ENCODE data around the gene PAQR9.

PAQR9 gene

DNA sequence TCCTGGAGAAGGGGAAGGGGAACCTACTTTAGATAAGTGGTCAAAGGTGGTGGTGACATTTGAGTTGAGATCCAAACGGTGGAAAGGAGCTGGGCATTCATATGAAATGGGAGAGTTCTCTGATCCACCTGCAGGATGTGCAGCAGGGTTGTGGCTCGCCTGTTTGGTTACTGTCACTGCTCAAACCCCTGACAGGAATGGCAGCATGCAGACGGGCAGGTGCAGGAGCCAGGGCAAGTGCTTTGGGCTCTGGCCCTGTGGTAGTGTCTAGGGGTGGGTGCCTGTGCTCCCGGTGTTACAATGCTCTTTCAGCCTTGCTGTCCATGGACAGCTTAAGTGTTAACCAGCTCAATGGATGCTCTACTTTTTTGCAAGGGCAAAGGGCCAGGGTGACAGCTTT is 18.5 kb downstream of the PAQR9 start:
- Histone ChIP-seq H3K4me3 (ENCODE audit: low read depth in 1 of 2, low read length in 2 of 2) (no peak overlapping the region), H3K27me3 (ENCODE audit: insufficient read depth, low read length, poor library complexity) (peaks cover 6% of the 10 kb centered on the region), H3K27ac (ENCODE audit: low read length) (no peak overlapping the region), H3K36me3 (ENCODE audit: insufficient read depth, low read length) (no peaks in the 10 kb centered on the region), H2AFZ (ENCODE audit: low read depth, low read length) (no peak overlapping the region), H3K79me2 (ENCODE audit: insufficient read depth, low read length) (no peaks in the 10 kb centered on the region), H3K4me1 (ENCODE audit: insufficient read depth, low read length) (no peaks in the 10 kb centered on the region), H3K9me3 (ENCODE audit: insufficient read depth, low read length, severe bottlenecking) (no peaks in the 10 kb centered on the region), H3K4me2 (ENCODE audit: insufficient read depth, low read length) (no peak overlapping the region), H4K20me1 (ENCODE audit: insufficient read depth, low read length) (no peaks in the 10 kb centered on the region), H3K9ac (ENCODE audit: low read depth, low read length) (no peak overlapping the region)
- DNase-seq (no peak), ATAC-seq (ENCODE audit: insufficient read depth, low read depth) (no peak)
- TF ChIP-seq, protein P1, sequence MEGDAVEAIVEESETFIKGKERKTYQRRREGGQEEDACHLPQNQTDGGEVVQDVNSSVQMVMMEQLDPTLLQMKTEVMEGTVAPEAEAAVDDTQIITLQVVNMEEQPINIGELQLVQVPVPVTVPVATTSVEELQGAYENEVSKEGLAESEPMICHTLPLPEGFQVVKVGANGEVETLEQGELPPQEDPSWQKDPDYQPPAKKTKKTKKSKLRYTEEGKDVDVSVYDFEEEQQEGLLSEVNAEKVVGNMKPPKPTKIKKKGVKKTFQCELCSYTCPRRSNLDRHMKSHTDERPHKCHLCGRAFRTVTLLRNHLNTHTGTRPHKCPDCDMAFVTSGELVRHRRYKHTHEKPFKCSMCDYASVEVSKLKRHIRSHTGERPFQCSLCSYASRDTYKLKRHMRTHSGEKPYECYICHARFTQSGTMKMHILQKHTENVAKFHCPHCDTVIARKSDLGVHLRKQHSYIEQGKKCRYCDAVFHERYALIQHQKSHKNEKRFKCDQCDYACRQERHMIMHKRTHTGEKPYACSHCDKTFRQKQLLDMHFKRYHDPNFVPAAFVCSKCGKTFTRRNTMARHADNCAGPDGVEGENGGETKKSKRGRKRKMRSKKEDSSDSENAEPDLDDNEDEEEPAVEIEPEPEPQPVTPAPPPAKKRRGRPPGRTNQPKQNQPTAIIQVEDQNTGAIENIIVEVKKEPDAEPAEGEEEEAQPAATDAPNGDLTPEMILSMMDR (IDR thresholded peaks at IDR 0.05; ENCODE audit: borderline replicate concordance, extremely low read depth, low read length, poor library complexity, severe bottlenecking) = no peak
- TF ChIP-seq EZH2 (IDR thresholded peaks at IDR 0.05; ENCODE audit: borderline replicate concordance, low read depth, low read length, severe bottlenecking) = no peak

DNA sequence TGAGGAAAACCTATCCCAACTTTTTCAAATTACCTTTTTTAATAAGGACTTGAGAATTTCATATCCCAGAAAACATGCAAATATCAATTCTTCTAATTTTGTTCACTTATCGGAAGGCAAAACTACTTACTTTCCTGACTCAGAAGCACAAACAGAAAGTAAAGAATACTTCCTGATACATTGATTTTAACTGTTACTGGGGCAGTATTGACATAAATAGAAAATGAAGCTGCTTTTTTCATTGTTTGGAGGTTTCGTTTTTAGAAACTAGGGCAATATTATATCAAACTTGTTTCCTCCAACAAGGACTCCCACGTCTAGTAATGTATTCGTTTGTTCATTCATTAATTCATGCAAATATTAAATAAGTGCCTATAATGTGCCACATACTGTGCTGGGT is 19.1 kb downstream of the PAQR9 start:
- no peak overlapping the region for H3K4me2 ChIP-seq (ENCODE audit: insufficient read depth, low read length)
- TF ChIP-seq EZH2 (IDR thresholded peaks at IDR 0.05; ENCODE audit: borderline replicate concordance, low read depth, low read length, severe bottlenecking) = no peak
- TF ChIP-seq, protein P1 (IDR thresholded peaks at IDR 0.05; ENCODE audit: borderline replicate concordance, extremely low read depth, low read length, poor library complexity, severe bottlenecking) = no peak

DNA sequence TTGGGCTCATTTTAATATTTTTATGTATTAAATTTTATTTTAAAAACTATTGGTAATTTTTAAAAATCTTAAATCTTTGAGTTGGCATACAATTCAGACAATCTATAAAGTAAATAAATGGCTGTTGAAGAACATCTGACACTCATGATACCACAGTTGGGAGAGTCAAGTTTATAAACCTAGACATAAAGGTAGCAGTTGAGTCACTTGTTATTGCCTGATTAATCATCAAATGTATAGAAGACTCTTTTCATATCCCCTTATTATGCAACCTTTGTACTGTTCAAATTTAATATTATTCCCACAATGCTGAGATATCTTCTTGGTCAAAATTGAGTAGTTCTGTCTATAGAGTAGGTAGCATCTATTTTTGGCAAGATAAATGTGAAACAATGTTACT is 19.6 kb downstream of the PAQR9 start:
- Histone ChIP-seq H2AFZ (ENCODE audit: low read depth, low read length) (no peak overlapping the region), H3K36me3 (ENCODE audit: insufficient read depth, low read length) (no peaks in the 10 kb centered on the region), H3K27ac (ENCODE audit: low read length) (no peak overlapping the region), H3K4me2 (ENCODE audit: insufficient read depth, low read length) (no peak overlapping the region), H3K4me3 (ENCODE audit: low read depth in 1 of 2, low read length in 2 of 2) (no peak overlapping the region), H3K9ac (ENCODE audit: low read depth, low read length) (no peak overlapping the region), H3K79me2 (ENCODE audit: insufficient read depth, low read length) (no peaks in the 10 kb centered on the region), H3K27me3 (ENCODE audit: insufficient read depth, low read length, poor library complexity) (peaks cover 6% of the 10 kb centered on the region), H3K9me3 (ENCODE audit: insufficient read depth, low read length, severe bottlenecking) (no peaks in the 10 kb centered on the region), H3K4me1 (ENCODE audit: insufficient read depth, low read length) (no peaks in the 10 kb centered on the region), H4K20me1 (ENCODE audit: insufficient read depth, low read length) (no peaks in the 10 kb centered on the region)
- ATAC-seq (ENCODE audit: insufficient read depth, low read depth) (no peak), DNase-seq (no peak)
- no peak for TF ChIP-seq EZH2 (IDR thresholded peaks at IDR 0.05; ENCODE audit: borderline replicate concordance, low read depth, low read length, severe bottlenecking)
- TF ChIP-seq, protein P1 (IDR thresholded peaks at IDR 0.05; ENCODE audit: borderline replicate concordance, extremely low read depth, low read length, poor library complexity, severe bottlenecking) = no peak

More for the DNA sequence above, 19.1 kb downstream of the PAQR9 start:
- H3K79me2 ChIP-seq (ENCODE audit: insufficient read depth, low read length) = no peaks in the 10 kb centered on the region
- no peak overlapping the region for H3K9ac ChIP-seq (ENCODE audit: low read depth, low read length)
- ATAC-seq (ENCODE audit: insufficient read depth, low read depth) = no peak
- H3K9me3 ChIP-seq (ENCODE audit: insufficient read depth, low read length, severe bottlenecking) = no peaks in the 10 kb centered on the region
- H4K20me1 ChIP-seq (ENCODE audit: insufficient read depth, low read length) = no peaks in the 10 kb centered on the region
- H3K36me3 ChIP-seq (ENCODE audit: insufficient read depth, low read length) = no peaks in the 10 kb centered on the region
- no peaks in the 10 kb centered on the region for H3K4me1 ChIP-seq (ENCODE audit: insufficient read depth, low read length)
- peaks cover 6% of the 10 kb centered on the region for H3K27me3 ChIP-seq (ENCODE audit: insufficient read depth, low read length, poor library complexity)
- no peak for DNase-seq
- no peak overlapping the region for H3K27ac ChIP-seq (ENCODE audit: low read length)
- H2AFZ ChIP-seq (ENCODE audit: low read depth, low read length) = no peak overlapping the region
- no peak overlapping the region for H3K4me3 ChIP-seq (ENCODE audit: low read depth in 1 of 2, low read length in 2 of 2)

DNA sequence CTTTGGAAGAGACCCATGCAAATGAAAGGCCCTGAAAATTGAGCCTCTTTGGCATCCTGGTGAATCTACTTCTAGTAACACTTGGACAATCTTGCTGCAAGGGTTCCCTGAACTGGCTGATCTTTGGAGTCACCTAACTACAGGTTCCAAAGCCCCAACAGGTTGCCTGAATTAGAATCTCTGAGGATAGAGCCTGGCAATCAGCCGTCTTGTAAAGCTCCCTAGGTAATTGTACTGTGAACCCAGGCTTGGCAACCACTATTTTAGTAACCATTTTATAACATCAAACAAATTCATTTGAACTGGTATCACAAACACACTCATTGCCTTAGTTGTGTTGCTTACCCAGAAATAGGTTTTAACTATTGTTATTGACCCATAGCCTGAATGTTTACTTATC is 20.1 kb downstream of the PAQR9 start:
- no peak overlapping the region for H3K27ac ChIP-seq (ENCODE audit: low read length)
- TF ChIP-seq, protein P1 (IDR thresholded peaks at IDR 0.05; ENCODE audit: borderline replicate concordance, extremely low read depth, low read length, poor library complexity, severe bottlenecking) = no peak
- TF ChIP-seq EZH2 (IDR thresholded peaks at IDR 0.05; ENCODE audit: borderline replicate concordance, low read depth, low read length, severe bottlenecking) = no peak
- no peak for ATAC-seq (ENCODE audit: insufficient read depth, low read depth)

More for the DNA sequence above, 20.1 kb downstream of the PAQR9 start:
- no peak for DNase-seq
- Histone ChIP-seq H3K4me2 (ENCODE audit: insufficient read depth, low read length) (no peak overlapping the region), H4K20me1 (ENCODE audit: insufficient read depth, low read length) (no peaks in the 10 kb centered on the region), H3K9ac (ENCODE audit: low read depth, low read length) (no peak overlapping the region), H3K27me3 (ENCODE audit: insufficient read depth, low read length, poor library complexity) (peaks cover 6% of the 10 kb centered on the region), H3K9me3 (ENCODE audit: insufficient read depth, low read length, severe bottlenecking) (no peaks in the 10 kb centered on the region), H3K79me2 (ENCODE audit: insufficient read depth, low read length) (no peaks in the 10 kb centered on the region), H3K36me3 (ENCODE audit: insufficient read depth, low read length) (no peaks in the 10 kb centered on the region), H3K4me1 (ENCODE audit: insufficient read depth, low read length) (no peaks in the 10 kb centered on the region), H3K4me3 (ENCODE audit: low read depth in 1 of 2, low read length in 2 of 2) (no peak overlapping the region), H2AFZ (ENCODE audit: low read depth, low read length) (no peak overlapping the region)

All from DND-41 (cell line).